ENCODE measurements around the gene CREB3L2.
"Not testable (repeated sequence)": the region's sequence is repeated elsewhere in the genome, so short reads cannot be mapped to it uniquely, and the experiment has no call there.

Gene CREB3L2

GRCh38 chr7:137926206-137926605, 75.7 kb downstream of the CREB3L2 start:
- not testable (repeated sequence) for DNase-seq

DNA sequence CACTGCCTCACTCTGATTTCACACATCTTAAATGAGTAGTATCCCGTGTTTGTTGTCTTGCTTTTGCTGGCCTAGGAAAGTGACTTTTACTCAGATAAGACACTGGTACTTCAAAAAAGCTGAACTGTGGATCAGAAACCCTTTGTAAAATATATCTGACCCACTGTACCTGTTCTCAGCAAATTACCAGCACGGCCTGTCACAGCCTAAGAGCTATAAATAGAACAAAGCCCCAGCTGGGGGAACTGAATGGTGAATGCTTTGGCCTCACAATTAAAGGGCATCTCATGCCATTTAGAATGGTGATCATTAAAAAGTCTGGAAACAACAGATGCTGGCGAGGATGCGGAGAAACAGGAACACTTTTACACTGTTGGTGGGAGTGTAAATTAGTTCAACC, 76.1 kb downstream of the CREB3L2 start:
- no peak for DNase-seq

DNA sequence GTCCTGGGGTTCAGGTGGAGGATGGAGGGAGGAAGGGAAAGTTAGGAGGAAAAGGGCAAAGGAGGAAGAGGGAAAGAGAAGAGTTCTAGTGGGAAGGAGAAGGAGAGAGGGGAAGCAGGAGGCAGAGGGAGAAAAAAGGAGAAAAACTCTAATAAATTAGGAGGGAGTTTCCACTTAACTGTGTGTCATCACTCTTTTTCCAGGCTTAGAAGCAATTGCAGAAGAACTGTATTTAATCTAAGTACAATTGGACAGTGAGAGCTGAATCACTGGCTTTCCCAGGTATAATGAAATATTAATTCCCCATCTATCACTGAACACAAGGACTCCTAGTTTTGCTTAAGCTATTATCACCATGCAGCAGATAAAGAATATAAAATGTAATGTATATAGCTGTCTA, 76.8 kb downstream of the CREB3L2 start:
- no peak for DNase-seq

- no peak for DNase-seq
Measured at GRCh38 chr7:137923380-137923779, 78.5 kb downstream of the CREB3L2 start.

- DNase-seq, result no peak
Measured at GRCh38 chr7:137920637-137921399, 81.1 kb downstream of the CREB3L2 start.

DNA sequence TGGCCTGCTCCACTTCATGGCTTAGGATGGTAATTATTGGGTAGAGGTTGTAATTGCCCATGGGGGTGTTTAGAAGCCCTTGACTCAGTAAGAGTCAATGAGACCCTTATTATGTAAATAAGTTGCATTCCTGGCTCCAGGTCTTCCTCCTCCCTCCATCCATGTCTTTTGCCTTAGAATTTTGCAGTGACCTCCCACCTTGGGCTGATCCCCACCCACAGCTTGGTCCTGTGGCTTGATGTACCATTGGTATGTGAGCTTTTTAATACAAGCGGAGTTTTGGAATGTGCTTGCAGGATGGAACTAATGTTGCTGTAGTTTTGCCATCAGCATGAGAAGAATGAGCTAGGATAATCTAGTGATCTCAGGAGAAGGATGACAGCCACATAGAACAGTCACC, 81.9 kb downstream of the CREB3L2 start:
- no peak for DNase-seq

- no peak for DNase-seq
Measured at GRCh38 chr7:137916980-137917645, 84.8 kb downstream of the CREB3L2 start.

- no peak for DNase-seq
Measured at GRCh38 chr7:137916564-137916963, 85.3 kb downstream of the CREB3L2 start.

- no peak for DNase-seq
Measured at GRCh38 chr7:137915266-137915665, 86.6 kb downstream of the CREB3L2 start.

DNA sequence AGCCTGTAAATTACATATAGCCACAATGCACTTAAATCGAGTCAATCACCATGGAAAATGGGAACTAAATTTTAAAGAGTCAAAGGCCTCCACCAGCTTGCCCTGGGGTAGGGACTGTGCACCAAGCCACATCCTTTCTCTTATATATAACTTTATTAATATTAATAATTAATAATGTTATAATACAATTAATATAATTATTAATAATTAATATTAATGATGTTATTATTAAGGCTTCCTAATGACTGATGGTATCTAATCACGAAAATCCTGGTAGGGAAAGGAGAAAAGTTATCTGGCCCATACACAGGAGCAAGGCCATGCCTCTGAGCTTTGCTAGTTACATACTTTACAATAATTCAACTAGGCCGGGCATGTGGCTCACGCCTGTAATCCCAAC, 87.9 kb downstream of the CREB3L2 start:
- no peak for DNase-seq

- DNase-seq, result no peak
Measured at GRCh38 chr7:137909042-137909441, 92.8 kb downstream of the CREB3L2 start.

DNA sequence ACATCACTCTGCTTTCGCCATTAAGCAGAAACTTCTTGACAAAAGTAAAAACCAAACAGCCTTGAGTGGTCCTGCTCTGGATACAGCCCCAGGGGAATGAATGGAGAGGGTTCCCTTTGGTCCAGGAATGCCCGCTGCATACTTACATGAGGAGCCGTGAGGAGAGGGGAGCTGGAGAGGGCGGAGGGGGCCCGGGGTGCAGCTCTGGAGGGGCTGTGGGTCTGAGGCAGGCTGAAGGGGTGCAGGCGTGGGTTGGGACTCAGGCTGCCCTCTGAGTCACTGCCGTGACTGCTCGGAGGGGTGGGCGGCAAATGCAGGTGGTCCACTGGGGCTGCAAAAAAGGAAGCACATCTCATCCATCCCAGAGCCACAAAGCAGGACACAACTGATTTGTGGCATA, 93.8 kb downstream of the CREB3L2 start:
- no peak for DNase-seq

DNA sequence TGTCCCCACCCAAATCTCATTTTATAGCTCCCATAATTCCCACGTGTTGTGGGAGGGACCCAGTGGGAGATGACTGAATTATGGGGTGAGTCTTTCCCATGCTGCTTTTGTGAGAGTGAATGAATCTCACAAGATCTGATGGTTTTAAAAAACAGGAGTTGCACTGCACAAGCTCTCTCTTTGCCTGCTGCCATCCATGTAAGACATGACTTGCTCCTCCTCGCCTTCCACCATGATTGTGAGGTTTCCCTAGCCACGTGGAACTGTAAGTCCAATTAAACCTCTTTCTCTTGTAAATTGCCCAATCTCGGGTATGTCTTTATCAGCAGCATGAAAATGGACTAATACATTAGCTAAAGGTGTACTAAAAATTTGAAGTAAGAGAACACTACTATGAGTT, 95.2 kb downstream of the CREB3L2 start:
- not testable (repeated sequence) for DNase-seq

GRCh38 chr7:137904833-137905232, 97.1 kb downstream of the CREB3L2 start:
- DNase-seq, result no peak

DNA sequence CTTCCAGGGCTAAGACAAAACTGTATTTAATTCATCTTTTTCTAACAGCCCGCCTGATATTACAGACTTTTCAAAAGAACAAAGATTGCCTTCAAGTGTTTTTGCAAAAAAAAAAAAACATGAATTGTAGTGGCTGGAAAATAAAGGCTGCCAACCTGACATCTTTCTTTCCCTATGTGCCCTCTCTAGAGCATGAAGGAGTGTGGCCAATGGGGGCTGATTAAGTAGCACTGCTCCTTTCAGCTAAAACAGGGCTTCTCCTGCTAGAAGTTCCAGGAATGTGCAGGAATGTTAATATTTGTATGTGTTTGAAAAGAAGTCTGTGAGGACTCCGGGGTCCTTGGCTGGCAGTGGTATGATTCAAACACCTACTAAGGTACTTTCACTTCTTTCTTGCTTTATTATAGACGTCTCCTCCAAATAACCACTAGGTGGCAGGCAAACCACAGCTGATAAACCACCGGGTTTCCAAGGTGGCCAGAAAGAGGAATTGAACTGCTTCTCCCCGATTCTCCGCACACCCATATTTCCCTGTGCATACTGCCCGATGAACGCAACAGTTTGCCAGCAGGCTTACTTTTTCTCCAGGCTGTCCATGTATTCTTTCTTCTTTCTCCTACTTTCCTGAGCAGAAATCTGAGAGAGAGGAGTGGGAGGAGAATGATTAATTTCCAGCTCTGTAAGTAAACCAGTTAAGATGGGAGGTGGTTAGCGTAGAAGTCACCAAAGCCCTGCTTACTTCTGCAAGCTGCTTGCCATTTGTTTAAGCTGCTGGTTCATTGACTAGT, 98.3 kb downstream of the CREB3L2 start:
- peak; percentile 74 for DNase-seq

DNA sequence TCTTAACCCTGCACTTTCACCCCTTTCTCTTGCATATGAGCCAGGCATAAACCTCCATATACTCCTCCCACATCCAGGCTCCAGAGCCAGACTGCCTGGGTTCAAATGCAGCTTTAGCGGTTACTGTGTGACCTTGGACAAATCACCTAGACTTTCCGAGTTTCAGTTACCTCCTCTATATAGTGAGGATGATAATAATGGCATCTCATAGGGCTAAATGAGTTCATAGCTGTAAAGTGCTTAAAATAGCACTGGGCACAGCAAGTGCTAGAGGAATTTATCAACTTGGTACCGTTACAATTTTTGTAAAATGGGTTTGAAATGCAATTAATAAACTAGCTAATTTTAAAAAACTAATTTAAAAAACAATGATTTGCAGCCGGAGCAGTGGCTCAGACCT, 101.7 kb downstream of the CREB3L2 start:
- DNase-seq, result no peak

- DNase-seq, result peak; percentile 60
Measured at GRCh38 chr7:137898839-137899721, 102.8 kb downstream of the CREB3L2 start.

- DNase-seq, result no peak
Measured at GRCh38 chr7:137895301-137896221, 106.3 kb downstream of the CREB3L2 start.

DNA sequence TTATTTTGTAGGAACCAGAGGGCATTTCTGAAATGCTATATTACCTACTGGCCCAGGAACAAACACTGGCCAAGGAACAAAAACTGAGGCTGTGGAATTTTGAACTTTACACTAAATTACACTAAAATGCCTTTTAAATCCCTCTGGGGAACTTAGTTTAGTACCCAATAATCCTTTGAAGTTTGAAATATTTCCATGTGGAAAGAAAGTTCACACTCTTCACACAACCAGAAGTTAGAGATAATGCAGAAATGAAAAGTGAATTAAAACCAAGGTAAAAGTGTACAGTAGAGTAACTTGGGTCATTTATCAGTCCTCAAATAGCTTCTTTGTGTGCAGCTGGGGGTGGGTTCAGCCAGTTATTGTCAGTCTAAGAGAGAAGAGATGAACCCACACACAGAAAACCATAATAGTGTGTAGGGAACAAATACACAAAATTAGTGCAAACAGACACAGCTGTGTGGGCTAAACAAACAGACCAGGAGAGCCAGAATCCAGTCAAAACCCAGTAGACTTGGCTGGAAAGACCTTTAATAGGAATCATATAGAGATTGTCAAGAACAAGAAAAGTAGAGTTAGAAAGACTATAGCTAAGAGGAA, 108.6 kb downstream of the CREB3L2 start:
- DNase-seq, result no peak

DNA sequence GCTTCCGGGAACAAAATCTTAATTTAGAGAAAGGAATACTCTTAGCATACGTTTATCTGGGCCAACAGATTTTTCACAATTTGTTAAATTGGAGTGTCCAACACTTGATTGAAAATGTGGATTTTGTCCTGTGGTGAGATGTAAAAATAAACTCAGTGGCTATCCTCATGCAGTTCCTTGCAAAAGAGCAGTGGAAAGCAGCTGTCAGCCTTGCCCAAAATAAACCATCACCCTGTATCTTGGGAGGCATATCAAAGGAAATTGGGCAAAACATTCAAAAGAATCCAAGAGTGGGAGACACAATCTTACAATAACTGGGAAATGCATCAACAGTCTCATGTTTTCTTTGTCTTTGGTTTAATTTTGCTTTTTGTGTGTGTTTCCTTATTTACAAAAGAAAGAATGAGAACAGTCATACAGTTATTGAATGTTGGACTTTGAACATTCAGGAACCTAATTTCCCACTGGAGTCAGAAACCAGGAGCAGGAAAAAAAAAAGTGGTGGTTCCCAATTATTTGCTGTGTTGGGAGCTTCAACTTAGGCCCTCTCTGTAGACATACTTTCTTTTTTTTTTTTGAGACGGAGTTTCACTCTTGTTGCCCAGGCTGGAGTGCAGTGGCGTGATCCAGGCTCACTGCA, 110.8 kb downstream of the CREB3L2 start:
- DNase-seq, result no peak

DNA sequence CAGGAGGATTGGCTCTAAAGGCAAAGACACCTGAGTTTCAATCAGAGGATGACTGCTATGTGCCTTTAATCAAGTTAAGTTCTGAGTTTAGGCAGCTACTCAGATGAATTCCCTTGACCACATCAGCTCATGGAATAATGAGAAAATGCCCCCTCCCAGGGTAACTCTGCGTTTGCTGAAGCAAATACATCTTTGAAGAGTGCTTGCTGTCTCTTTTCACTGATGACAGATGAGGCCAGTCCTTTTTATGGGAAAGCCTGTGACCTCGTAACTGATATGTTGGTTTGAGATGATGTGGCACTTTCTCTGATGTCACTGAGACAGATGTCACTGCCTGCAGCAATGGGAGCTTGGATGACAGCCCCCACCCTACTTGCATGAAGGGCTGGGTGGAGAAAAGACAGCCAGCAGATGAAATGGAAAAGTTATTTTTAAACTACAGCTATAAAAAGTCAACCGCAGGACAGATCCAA, 111.4 kb downstream of the CREB3L2 start:
- DNase-seq, result no peak

Data from DMS79 treated with DMSO at 0.1 percent for 48 hours (cell line).